ENCODE results near the gene LZTS3.
"Not testable (repeated sequence)": the region's sequence is repeated elsewhere in the genome, so short reads cannot be mapped to it uniquely, and the experiment has no call there.

LZTS3 gene

DNA sequence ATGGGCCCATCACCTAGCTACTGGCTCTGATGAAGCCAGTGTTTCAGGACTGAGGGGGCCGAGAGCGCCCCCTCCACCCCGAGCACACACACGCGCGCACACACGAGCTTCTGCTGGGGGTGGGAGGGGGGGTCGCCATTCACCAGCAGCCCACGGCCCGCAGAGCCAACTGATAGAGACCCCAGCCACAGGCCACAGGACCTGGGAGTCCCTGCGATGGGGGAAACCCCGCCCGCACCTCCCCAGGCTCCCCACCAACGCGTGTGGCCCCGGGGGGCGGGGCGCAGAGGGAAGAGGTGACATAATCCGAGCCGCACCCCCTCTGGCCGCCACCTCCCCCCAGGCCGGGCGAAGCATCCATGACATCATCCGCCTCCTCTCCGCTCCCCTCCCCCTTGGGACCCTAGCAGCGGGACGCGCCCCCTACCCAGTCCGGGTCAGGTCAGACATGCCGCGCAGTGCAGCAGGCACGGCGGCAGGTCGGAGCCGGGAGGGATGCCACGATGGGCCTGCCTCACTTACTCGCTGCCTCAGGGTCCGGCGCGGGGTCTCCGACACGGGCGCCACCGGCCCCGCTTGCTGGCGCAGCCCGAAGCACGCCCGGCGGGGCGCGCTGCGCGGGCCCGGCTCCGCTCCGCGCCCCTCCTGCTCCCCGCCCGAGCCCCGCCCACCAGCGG is at the start of gene LZTS3:
Gene LZTS3, minus strand, starts transcription at position 617 of the 677 bp plus-strand sequence. CDS start 6,386 bp downstream, outside the sequence.
- DNase-seq, result peak; percentile 96

GRCh38 chr20:3221398-3222226 is 48.3 kb upstream of the LZTS3 start:
- peak; percentile 33 for DNase-seq

DNA sequence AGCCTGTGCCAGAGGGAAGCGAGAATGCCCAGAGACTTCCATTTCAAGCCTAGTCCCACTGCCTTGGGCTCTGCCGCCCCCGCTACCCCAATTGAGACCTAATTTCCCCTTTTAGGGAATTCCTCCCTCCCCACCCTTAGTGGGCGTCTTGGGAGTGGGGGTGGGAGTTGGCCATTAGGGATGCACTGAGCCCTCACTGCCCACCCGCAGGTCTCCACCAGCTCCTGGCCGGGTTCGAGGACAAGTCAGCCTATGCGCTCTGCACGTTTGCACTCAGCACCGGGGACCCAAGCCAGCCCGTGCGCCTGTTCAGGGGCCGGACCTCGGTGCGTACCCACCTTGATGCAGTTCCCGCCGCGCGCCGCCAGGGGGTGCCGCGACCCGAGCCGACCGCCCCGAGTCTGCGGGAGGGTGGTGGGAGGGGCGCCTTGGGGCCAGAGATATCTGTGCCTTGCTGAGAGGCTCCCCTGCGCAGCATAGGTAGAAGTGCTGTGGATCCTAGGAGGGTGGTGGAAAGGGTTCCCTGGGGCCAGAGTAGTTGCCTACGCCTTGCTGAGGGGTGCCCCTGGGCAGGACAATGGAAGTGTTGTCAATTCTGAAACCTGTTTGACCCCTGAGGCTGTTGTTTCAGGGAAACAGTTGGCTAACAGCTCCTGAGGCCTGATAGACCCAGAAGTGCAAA is 45.1 kb upstream of the LZTS3 start:
- DNase-seq, result peak; percentile 77

DNA sequence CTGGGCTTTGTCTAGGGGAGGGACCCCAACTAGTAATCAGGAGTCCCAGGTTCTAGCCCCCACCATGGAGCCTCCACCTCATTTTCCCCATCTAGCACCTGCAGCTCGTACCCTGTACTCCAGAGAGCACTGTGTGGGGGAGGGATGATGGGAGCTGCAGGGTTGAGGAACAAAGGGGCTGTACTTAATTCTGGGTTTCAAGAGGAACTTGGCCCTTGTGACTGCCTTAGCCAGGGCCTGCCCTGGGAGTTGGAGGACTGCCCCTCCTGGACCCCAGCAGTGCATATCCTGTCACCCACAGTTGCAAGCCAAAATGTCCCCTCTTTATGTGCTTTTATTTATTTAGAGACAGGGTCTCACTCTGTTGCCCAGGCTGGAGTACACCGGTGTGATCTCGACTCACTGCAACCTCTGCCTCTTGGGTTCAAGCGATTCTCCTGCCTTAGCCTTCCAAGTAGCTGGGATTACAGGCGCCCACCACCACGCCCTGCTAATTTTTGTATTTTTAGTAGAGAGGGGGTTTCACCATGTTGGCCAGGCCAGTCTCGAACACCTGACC is 42.1 kb upstream of the LZTS3 start:
- DNase-seq, result not testable (repeated sequence)

- no peak for DNase-seq
These were observed 39.9 kb upstream of the LZTS3 start for GRCh38 chr20:3213226-3213625.

- no peak for DNase-seq
These were observed 37.0 kb upstream of the LZTS3 start for GRCh38 chr20:3210346-3210745.

DNA sequence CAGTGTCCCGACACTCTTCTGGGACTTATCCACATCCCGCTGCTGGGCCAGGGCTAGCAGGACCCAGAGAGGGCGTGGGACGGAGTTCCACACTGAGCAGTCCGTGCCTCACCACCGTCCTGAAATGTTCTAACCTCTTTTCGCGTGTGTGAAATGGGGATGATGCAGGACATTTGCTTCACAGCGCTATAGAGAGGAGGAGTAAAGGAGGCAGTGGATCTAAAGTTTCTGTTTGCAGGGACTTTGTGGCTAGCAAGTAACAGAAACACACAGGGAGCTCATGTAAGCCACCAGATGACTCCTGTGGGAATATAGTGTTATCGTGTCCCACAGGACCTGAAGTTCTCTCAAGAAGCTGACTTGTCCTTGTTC is 36.6 kb upstream of the LZTS3 start:
- peak; percentile 29 for DNase-seq

DNA sequence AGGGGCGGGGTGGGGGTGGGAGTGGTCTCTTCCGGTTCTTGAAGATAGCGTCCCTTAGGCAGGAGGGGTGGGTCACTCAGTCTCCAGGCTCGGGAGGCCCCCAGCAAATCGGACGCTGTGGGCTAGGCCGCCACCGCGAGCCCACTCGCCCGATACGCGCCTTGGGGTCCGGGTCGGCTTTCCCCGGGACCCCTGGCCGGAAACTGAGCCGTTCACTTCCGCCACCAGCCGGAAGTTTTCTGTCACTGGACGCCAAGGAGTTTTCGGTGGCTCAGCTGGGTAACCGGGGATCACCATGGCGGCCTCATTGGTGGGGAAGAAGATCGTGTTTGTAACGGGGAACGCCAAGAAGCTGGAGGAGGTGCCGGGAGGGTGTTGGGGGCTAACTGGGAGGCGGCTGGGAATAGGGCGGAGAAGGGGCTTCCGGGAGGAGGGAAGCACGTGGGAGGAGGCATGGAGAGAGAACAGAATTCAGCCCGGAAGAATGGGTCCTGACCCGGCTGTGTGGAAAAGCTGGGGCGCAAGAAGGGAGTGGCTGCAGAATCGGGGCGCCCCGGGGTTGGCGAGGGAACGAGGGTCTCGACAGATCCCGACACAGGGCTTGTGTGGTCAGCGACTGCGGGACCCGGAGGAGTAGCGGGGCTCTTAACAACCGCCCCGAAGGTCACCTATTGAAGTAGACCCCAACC is 36.1 kb upstream of the LZTS3 start, which contains the start of gene ITPA:
Gene ITPA, plus strand, starts transcription at position 242 of the 689 bp plus-strand sequence. Its CDS starts 54 bp downstream, at position 296.
- DNase-seq, result peak; percentile 74

DNA sequence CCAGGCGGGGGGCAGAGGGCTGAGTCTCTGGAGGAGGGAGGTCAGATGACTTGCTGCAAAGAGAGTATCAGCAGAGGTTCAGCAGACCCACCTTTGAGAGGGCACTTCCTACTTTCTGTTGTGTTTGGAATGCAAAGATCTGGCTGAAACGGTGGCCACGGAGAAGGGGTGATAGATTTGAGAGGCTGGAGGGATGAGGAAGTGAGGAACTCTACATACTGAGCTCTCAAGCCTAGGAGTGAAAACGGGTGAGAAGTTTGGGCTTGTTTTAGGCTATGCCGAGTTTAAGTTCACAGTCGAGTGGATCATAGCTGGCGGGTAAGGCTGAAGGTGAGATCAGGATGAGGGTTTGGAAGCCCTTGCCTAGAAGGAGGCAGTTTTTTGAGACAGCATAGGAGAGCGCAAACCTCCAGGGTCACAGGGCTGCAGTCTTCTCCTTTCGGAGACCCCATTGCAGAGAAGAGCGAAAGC is 35.5 kb upstream of the LZTS3 start:
- DNase-seq, result peak; percentile 48

DNA sequence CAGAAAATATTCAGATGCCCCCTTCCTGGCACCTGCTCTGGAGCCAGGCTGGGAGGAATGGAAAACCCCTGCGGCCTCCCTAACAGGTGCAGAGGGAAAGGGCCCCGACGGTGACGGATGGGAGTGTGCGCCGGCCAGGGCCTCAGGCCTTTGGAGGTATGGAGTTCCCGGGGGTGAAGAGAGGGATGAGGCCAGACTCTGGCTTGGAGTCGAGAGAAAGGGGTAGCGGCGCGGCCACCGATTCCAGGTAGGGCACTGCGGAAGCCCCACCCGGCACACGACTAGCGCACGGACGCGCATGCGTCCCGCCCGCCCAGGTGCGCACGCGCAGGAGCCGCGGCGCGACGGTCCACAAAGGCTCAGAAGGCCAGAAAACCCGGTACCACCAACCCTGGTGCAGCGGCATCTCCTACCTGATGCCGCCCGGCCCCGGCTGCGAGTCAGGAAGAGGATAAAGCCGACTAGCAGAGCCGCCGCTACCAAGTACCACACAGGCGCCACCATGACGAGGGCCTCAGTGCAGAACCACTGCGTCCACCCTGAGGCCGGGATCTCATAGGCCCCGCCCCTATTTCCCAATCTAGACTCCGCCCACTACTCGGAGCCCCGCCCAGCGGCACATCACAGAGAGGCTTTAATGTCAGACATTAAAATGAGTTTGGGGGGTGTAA is 30.9 kb upstream of the LZTS3 start, which contains the start of gene DDRGK1:
Gene DDRGK1, minus strand, starts transcription at position 559 of the 671 bp plus-strand sequence. Its CDS starts 55 bp downstream, at position 504.
- peak; percentile 91 for DNase-seq

- DNase-seq, result peak; percentile 87
These were observed 30.2 kb upstream of the LZTS3 start for GRCh38 chr20:3203315-3204123.

- no peak for DNase-seq
These were observed 29.6 kb upstream of the LZTS3 start for GRCh38 chr20:3202965-3203314.

DNA sequence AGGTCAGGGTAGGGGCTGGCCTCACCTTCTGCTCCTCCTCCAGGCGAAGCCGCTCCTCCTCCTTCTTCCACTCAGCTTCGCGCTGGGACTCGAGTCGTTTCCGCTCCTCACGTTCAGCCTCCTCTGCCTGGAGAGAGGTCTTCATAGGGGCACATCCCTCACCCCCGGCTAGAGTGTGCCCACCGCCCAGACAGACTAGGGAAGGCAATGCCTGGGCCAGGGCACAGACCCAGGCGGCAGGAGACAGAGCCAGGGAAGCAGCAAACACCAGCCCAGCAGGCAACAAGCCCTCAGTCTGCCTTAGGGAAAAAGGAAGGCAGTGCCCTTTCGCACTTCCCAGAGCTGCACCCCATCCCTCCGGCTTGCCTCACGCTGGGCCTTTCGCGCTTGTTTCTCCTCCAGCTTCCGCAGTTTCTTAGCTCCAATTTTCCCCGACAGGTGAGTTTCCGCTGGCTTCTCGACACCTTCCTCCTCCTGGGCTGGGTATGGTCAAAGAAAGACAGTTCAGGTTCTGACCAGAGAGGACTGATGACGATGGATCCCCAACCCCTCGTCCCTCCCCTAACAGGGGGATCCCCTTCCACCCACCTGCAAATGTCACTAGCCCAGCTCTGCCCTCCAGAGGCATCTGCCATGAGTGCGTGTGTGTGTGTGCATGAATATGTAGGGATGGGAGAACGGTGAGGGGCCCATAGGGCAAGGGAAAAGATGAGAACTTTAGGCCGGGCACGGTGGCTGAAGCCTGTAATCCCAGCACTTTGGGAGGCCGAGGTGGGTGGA is 26.8 kb upstream of the LZTS3 start:
- no peak for DNase-seq

DNA sequence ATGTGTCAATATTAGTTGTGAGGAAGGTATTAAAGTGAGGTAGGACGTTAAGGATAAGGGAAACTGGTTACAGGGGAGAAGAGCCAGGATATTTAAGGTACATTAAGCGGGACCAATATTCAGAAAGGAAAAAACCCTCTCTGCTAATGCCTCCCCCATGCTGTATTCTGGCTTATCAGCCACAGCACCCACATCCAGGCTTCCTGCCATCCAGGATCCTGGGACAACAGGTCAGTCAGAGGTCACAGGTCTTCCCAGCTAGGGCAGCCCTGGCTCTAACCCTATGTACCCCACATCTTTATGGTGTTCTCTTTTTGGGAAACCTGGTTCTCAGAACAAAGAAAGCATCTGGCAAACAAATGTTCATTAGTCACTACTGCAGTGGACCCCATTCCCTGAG is 25.9 kb upstream of the LZTS3 start:
- DNase-seq, result no peak

GRCh38 chr20:3195590-3196237 is 22.4 kb upstream of the LZTS3 start:
- DNase-seq, result no peak

- no peak for DNase-seq
These were observed 21.4 kb upstream of the LZTS3 start for GRCh38 chr20:3194617-3195280.

- no peak for DNase-seq
These were observed 20.7 kb upstream of the LZTS3 start for GRCh38 chr20:3193806-3194616.
